Activated CD8-positive, alpha-beta memory T cell treated with anti-CD3 and anti-CD28 coated beads, Interleukin-2, amount 50 U/mL, for 1 hour (primary cell): ENCODE measurements around the gene ANKRD40CL.

Source experiments
- DNase-seq: peaks from one replicate; pipeline ENCODE4 v3.0.0-alpha.2; 2020; ENCODE audit errors: extremely low read depth

The ANKRD40CL gene

DNA sequence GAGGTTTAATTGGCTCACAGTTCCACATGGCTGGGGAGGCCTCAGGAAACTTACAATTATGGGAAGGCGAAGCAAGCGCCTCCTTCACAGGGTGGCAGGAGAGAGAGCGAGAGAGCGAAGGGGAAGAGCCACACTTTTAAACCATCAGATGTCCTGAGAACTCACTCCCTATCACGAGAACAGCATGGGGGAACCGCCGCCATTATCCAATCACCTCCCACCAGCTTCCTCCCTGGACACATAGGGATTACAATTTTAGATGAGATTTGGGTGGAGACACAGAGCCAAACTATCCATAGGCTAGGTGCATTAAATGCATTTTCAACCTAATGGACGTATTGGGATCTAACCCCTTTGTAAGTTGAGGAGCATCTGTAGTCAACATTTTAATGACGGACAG, 54.7 kb downstream of the ANKRD40CL start:
- no peak for DNase-seq
